Measurements from ENCODE around the gene HMGXB3.
A peak's percentile ranks its signal among the peaks of the same experiment; 100 is the strongest.

HMGXB3 gene

GRCh38 chr5:149990518-149991376, 9.8 kb upstream of the HMGXB3 start:
- DNase-seq (ENCODE audit: low read depth) = peak; percentile 39

- DNase-seq (ENCODE audit: low read depth) = no peak
Measured at GRCh38 chr5:149993471-149993870, 7.1 kb upstream of the HMGXB3 start.

GRCh38 chr5:149995385-149996204, 4.9 kb upstream of the HMGXB3 start:
- DNase-seq (ENCODE audit: low read depth) = no peak

GRCh38 chr5:149996205-149996890, 4.2 kb upstream of the HMGXB3 start:
- DNase-seq (ENCODE audit: low read depth) = no peak

GRCh38 chr5:149998281-149998680, 2.3 kb upstream of the HMGXB3 start:
- no peak for DNase-seq (ENCODE audit: low read depth)

GRCh38 chr5:149999359-149999758, 1.2 kb upstream of the HMGXB3 start:
- DNase-seq (ENCODE audit: low read depth) = no peak

- no peak for DNase-seq (ENCODE audit: low read depth)
Measured at GRCh38 chr5:149999866-150000255, 678 bp upstream of the HMGXB3 start.

GRCh38 chr5:150000990-150001659, 586 bp downstream of the HMGXB3 start:
- peak; percentile 23 for DNase-seq (ENCODE audit: low read depth)

GRCh38 chr5:150001660-150002486, 1.3 kb downstream of the HMGXB3 start:
- peak; percentile 23 for DNase-seq (ENCODE audit: low read depth)

- DNase-seq (ENCODE audit: low read depth) = no peak
Measured at GRCh38 chr5:150006318-150006717, 5.8 kb downstream of the HMGXB3 start.

GRCh38 chr5:150007050-150007449, 6.5 kb downstream of the HMGXB3 start:
- DNase-seq (ENCODE audit: low read depth) = no peak

GRCh38 chr5:150009671-150010387, 9.3 kb downstream of the HMGXB3 start:
- no peak for DNase-seq (ENCODE audit: low read depth)

- DNase-seq (ENCODE audit: low read depth) = no peak
Measured at GRCh38 chr5:150013931-150014330, 13.4 kb downstream of the HMGXB3 start.

GRCh38 chr5:150014456-150014855, 13.9 kb downstream of the HMGXB3 start:
- DNase-seq (ENCODE audit: low read depth) = no peak

GRCh38 chr5:150015415-150015814, 14.9 kb downstream of the HMGXB3 start:
- DNase-seq (ENCODE audit: low read depth) = no peak

GRCh38 chr5:150016537-150016936, 16.0 kb downstream of the HMGXB3 start:
- no peak for DNase-seq (ENCODE audit: low read depth)

- DNase-seq (ENCODE audit: low read depth) = no peak
Measured at GRCh38 chr5:150017226-150018005, 16.9 kb downstream of the HMGXB3 start.

GRCh38 chr5:150020249-150020648, 19.7 kb downstream of the HMGXB3 start:
- DNase-seq (ENCODE audit: low read depth) = no peak

GRCh38 chr5:150021491-150022157, 21.1 kb downstream of the HMGXB3 start:
- no peak for DNase-seq (ENCODE audit: low read depth)
